GM08714 (cell line): Measurements from ENCODE around the gene GEN1.

ENCODE experiments used
- H3K4me3 ChIP-seq: fragments of 200-500 bp; sonication (Bioruptor generic); 2 replicates; pipeline ENCODE4 v1.5.1; 2014; ENCODE audit warnings: mild to moderate bottlenecking, low read length, inconsistent platforms
- ZNF274 ChIP-seq: IDR thresholded peaks from 2 replicates; pipeline ENCODE4 v1.6.1; 2012; ENCODE audit warnings: mild to moderate bottlenecking, low read depth, low read length

The GEN1 gene

GRCh38 chr2:17753803-17754663, at the start of gene GEN1, which contains the start of gene SMC6:
GEN1 (plus strand) TSS chr2:17754138; CDS start chr2:17759944, 5,806 bp downstream.
SMC6 (minus strand) TSS chr2:17753810; CDS start chr2:17745946, 7,864 bp downstream.
- TF ChIP-seq ZNF274 = no peak
- H3K4me3 ChIP-seq = peak within 1 kb of the TSS; percentile 98

- no peak overlapping the region for H3K4me3 ChIP-seq
- no peak for TF ChIP-seq ZNF274
Observed at GRCh38 chr2:17706845-17707244, 47.1 kb upstream of the GEN1 start.

- TF ChIP-seq ZNF274 = no peak
- H3K4me3 ChIP-seq = no peak overlapping the region
Observed at GRCh38 chr2:17708501-17708900, 45.4 kb upstream of the GEN1 start.

GRCh38 chr2:17709897-17710296, 44.0 kb upstream of the GEN1 start:
- H3K4me3 ChIP-seq = no peak overlapping the region
- TF ChIP-seq ZNF274 = no peak

DNA sequence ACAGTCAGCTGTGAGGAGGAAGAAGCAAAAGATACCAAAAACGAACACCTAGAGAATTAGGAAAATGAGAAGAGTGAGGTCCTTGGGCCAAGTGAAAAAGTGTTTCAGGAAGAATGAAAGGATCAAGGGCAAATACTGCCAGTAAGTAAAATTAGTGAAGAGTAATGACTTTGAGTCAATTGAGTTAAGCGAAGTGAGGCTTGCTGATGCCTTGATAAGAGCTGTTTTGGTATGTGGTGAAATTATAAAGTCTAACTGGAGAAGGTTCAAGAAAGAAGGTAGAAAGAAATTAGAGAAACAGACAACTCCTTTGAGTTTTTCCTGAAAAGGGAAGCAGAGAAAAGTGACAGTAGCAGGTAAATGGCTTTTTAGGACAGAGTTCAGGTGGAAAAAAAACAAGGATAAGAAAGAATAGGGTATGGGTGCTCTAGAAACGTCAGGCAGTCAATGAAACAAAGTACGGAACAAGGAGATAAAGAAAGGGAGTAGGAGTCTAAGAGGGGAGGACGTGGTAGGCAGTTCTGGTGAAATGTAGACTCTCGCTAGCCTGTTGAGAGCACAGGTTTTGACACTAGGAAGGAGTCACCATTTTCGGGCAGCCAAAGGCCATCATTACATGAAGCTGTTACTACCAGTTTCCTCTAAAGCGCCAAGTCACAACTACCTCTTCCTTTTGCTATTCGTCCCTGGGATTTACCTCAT, 43.2 kb upstream of the GEN1 start:
- TF ChIP-seq ZNF274 = no peak
- H3K4me3 ChIP-seq = no peak overlapping the region

DNA sequence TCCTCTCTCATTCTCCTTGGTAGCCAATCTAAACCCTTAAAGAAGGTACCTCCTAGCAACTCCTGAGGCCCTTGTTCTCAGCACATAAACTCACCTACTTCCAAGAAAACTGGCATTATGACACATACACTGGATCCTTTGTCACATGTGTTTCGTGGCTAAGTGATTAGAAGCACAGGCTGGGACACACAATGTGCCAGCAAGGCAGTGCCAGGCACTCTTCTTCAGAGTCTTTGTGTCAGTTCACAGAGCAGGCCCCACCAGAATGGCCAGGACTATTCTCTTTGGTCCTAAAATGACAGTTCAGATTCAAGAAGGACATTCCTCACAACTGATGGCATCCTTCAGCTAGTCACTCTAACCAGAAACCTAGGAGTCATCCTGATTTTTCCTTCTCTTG, 40.6 kb upstream of the GEN1 start:
- TF ChIP-seq ZNF274 = no peak

GRCh38 chr2:17717666-17718065, 36.3 kb upstream of the GEN1 start:
- H3K4me3 ChIP-seq = no peak overlapping the region
- TF ChIP-seq ZNF274 = no peak

More for the DNA sequence above, 40.6 kb upstream of the GEN1 start:
- H3K4me3 ChIP-seq = no peak overlapping the region

- TF ChIP-seq ZNF274 = no peak
- no peak overlapping the region for H3K4me3 ChIP-seq
Observed at GRCh38 chr2:17718689-17719088, 35.2 kb upstream of the GEN1 start.

DNA sequence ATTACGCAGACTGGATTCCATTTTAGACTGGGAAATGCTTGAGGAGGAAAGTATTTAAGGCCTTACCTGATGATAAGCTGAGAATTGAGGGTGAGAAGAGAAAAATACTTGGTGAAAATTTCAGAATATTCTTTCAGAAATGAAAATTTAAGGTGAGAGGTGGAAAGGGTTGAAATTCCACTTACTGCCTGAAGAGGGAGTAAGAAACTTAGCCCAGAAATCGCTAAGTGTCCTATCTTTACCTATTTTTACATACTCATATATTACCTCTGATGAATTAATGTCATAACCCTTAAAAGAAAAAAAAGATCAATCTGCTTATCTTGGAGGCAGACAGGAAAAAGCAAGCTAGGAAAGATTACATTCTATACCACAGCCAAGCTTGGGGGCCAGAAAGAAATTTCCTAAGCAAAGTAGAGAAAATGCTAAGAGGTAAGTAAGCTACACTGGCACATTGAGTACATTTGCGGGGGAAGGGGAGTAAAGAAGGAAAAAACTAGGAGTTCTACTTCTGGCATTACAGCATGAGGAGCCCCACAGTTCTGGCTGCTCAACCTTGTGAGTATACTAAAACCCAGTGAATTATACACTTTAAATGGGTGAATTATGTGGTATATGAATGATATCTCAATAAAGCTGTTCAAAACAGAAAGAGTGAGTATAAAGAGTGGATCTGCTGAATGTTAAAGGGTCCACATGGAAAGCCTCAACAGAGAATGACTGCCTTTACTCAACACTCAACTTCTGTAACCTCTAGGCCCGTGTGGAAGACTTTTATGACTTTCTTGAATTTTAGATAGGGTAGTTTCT, 34.2 kb upstream of the GEN1 start:
- no peak overlapping the region for H3K4me3 ChIP-seq
- TF ChIP-seq ZNF274 = no peak

DNA sequence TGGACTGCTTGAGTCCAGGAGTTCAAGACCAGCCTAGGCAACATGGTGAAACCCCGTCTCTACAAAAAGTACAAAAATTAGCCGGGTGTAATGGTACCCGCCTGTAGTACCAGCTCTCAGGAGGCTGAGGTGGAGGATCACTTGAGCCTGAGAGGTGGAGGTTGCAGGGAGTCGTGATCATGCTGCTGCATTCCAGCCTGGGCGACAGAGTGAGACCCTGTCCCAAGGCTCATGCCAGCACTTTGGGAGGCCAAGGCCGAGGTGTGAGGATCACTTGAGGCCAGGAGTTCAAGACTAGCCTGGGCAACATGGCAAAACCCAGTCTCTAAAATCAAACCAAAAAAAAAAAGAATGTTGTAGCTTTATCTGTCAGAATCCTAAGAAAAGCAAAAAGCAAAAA, 25.7 kb upstream of the GEN1 start:
- TF ChIP-seq ZNF274 = no peak
- H3K4me3 ChIP-seq = no peak overlapping the region

DNA sequence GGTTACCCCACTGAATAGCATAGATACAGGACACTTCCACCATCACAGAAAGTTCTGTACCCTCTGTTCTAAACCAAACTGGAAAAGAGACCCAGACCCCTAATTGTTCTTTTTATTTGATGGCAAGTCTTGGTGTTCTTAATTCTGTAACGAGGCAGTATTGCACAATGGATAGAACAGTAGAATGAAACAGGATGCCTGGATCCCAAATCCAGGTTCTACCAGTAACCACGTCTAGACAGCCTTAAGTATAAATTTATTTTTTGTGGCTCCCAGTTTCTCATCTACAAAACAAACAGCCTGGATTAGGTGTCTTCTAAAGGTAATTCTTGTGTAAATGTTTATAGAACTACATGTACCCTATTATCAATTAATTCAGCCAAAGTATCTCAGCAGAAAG, 24.1 kb upstream of the GEN1 start:
- H3K4me3 ChIP-seq = no peak overlapping the region
- no peak for TF ChIP-seq ZNF274

DNA sequence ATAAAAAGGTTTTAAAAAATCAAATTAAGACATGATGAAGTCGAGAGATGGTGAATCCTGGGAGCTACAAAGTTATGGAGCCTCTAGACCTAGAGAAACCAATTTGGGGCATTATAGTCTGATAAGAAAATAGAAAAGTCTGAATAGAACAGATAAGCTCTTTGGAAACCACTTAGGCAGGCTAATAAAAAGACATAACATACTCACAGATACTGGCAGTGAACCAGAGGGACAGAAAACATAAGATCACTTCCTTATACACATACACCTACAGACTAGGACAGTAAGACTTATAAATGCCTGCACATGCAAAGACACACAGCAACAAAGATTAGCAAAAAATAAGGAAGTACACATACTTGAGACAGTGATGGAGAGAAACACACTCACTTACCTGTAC, 20.3 kb upstream of the GEN1 start:
- TF ChIP-seq ZNF274 = no peak
- H3K4me3 ChIP-seq = no peak overlapping the region

- H3K4me3 ChIP-seq = no peak overlapping the region
Observed at GRCh38 chr2:17735864-17736263, 18.1 kb upstream of the GEN1 start.

GRCh38 chr2:17736989-17737388, 16.9 kb upstream of the GEN1 start:
- no peak for TF ChIP-seq ZNF274
- no peak overlapping the region for H3K4me3 ChIP-seq

More at GRCh38 chr2:17735864-17736263, 18.1 kb upstream of the GEN1 start:
- no peak for TF ChIP-seq ZNF274
